HCT116 (cell line): Measurements from ENCODE around the gene TIGD3. TPM values are rescaled to one million over a fixed set of nuclear protein-coding genes. Genes with fewer than 3 reads are reported as not detected.

Source experiments
- ATAC-seq: fragments of 200-7000 bp; cut with Tn5 transposase; 2 replicates; pipeline ENCODE4 v1.9.1; 2020; ENCODE audit warnings: mild to moderate bottlenecking, moderate library complexity
- BruUV-seq: library from RNA; stranded (reverse); fragments of 400-500 nt; replicated peaks from 2 replicates; lab custom pipeline; 2021; lab: Mats Ljungman, UMichigan
- CTCF ChIA-PET: fragments of 300-600 bp; sonication (Branson Sonifier 250); formaldehyde crosslinking; loops from one replicate; lab custom pipeline; 2021; ENCODE audit warnings: antibody characterized with exemption; lab: Charles Lee
- POLR2A ChIA-PET: fragments of 300-600, 350-600 bp; sonication (Branson Sonifier 250); formaldehyde crosslinking; loops from one replicate; lab custom pipeline; 2021; ENCODE audit warnings: antibody characterized with exemption; lab: Charles Lee
- RAD21 ChIA-PET, 2 experiments: fragments of 300-600 bp; sonication (Branson Sonifier 250); formaldehyde crosslinking; loops; one replicate each; lab custom pipeline; 2023; ENCODE audit warnings: low total read pairs in 2 of 2; ENCODE audit not compliant: uncharacterized antibody in 2 of 2, unreplicated experiment in 2 of 2, low non-redundant PET in 1 of 2; lab: Charles Lee
- DNase-seq: peaks from one replicate; pipeline ENCODE4 v3.0.0-alpha.2; 2010; ENCODE audit warnings: low read depth, low spot score
- H2AFZ ChIP-seq: fragments of 200-600 bp; shearing (Covaris generic), sonication (generic); 2 replicates; pipeline ENCODE4 v1.6.1; 2017; ENCODE audit warnings: low read depth, mixed run types, mixed read lengths, antibody characterized with exemption, low read length; ENCODE audit not compliant: poor library complexity, severe bottlenecking
- H3K27ac ChIP-seq: 2 replicates; pipeline ENCODE4 v1.5.1; 2012; ENCODE audit warnings: low read depth, low read length
- H3K27me3 ChIP-seq: fragments of 200-600 bp; sonication (generic); 2 replicates; pipeline ENCODE4 v1.6.1; 2016; ENCODE audit warnings: mixed run types, low read length, mixed read lengths; ENCODE audit not compliant: insufficient read depth
- H3K36me3 ChIP-seq, 2 experiments: fragments of 200-500 bp in 1 of 2; fragments of 200-600 bp in 1 of 2; sonication (Bioruptor generic) in 1 of 2; sonication (generic) in 1 of 2; 2 replicates each; pipeline versions ENCODE4 v1.5.1 to v1.6.1; 2014 to 2016; ENCODE audit warnings: low read length in 2 of 2, inconsistent platforms in 1 of 2, mixed read lengths in 1 of 2, mixed run types in 1 of 2; ENCODE audit not compliant: insufficient read depth in 2 of 2, control insufficient read depth in 1 of 2
- H3K4me1 ChIP-seq, 2 experiments: fragments of 200-600 bp in 1 of 2; sonication (generic) in 1 of 2; 2 replicates each; pipeline versions ENCODE4 v1.5.1 to v1.6.1; 2012 to 2017; ENCODE audit warnings: low read length in 2 of 2, inconsistent platforms in 1 of 2, mild to moderate bottlenecking in 1 of 2, mixed read lengths in 1 of 2, mixed run types in 1 of 2, moderate library complexity in 1 of 2; ENCODE audit not compliant: insufficient read depth in 2 of 2, control insufficient read depth in 1 of 2
- H3K4me2 ChIP-seq: fragments of 200-600 bp; sonication (generic); 2 replicates; pipeline ENCODE4 v1.6.1; 2017; ENCODE audit warnings: mixed run types, low read length, mixed read lengths
- H3K4me3 ChIP-seq, 2 experiments: fragments of 200-600 bp in 1 of 2; sonication (generic) in 1 of 2; replicated peaks in 1 of 2; 2 replicates each; pipeline ENCODE4 v1.5.1; 2011 to 2016; ENCODE audit warnings: low read length in 2 of 2, control low read depth in 1 of 2, low read depth in 1 of 2, mild to moderate bottlenecking in 1 of 2, mixed read lengths in 1 of 2, mixed run types in 1 of 2
- H3K79me2 ChIP-seq: fragments of 200-600 bp; sonication (generic); 2 replicates; pipeline ENCODE4 v1.6.1; 2017; ENCODE audit warnings: mild to moderate bottlenecking, mixed run types, low read length, moderate library complexity, mixed read lengths; ENCODE audit not compliant: insufficient read depth
- H3K9ac ChIP-seq: fragments of 200-600 bp; sonication (generic); 2 replicates; pipeline ENCODE4 v1.6.1; 2016; ENCODE audit warnings: low read length, mixed read lengths
- H3K9me2 ChIP-seq: fragments of 200-600 bp; sonication (generic), shearing (Covaris generic); 2 replicates; pipeline ENCODE4 v1.6.1; 2017; ENCODE audit warnings: mixed run types, mild to moderate bottlenecking, moderate library complexity; ENCODE audit not compliant: insufficient read depth
- H3K9me3 ChIP-seq, 2 experiments: fragments of 200-500 bp in 1 of 2; fragments of 200-600 bp in 1 of 2; sonication (Bioruptor generic) in 1 of 2; sonication (generic) in 1 of 2; 2 replicates each; pipeline ENCODE4 v1.6.1; 2014 to 2017; ENCODE audit warnings: low read length in 2 of 2, mixed read lengths in 2 of 2, inconsistent platforms in 1 of 2, low read depth in 1 of 2, mild to moderate bottlenecking in 1 of 2, mixed run types in 1 of 2, moderate library complexity in 1 of 2; ENCODE audit not compliant: control insufficient read depth in 1 of 2, insufficient read depth in 1 of 2
- H4K20me1 ChIP-seq: fragments of 200-600 bp; sonication (generic), shearing (Covaris generic); 2 replicates; pipeline ENCODE4 v1.6.1; 2017; ENCODE audit warnings: mixed run types, mild to moderate bottlenecking, moderate library complexity; ENCODE audit not compliant: insufficient read depth
- CBX3 ChIP-seq: IDR thresholded peaks from 2 replicates; pipeline ENCODE4 v1.6.1; 2012; ENCODE audit warnings: low read depth
- EZH2 ChIP-seq: fragments of 200-600 bp; sonication (generic); IDR thresholded peaks from 2 replicates; pipeline ENCODE4 v1.6.1; 2017; ENCODE audit warnings: antibody characterized with exemption, mixed run types
- POLR2A ChIP-seq: IDR thresholded peaks from 2 replicates; pipeline ENCODE4 v1.7.0; 2011; ENCODE audit warnings: borderline replicate concordance; ENCODE audit not compliant: insufficient read depth, insufficient read length; ENCODE audit errors: extremely low read depth
- POLR2AphosphoS5 ChIP-seq: IDR thresholded peaks from 2 replicates; pipeline ENCODE4 v1.6.1; 2011; ENCODE audit warnings: mild to moderate bottlenecking, low read depth, low read length, moderate library complexity
- SP1 ChIP-seq: IDR thresholded peaks from 2 replicates; pipeline ENCODE4 v1.6.1; 2012; ENCODE audit warnings: low read depth
- YY1 ChIP-seq: IDR thresholded peaks from 2 replicates; pipeline ENCODE4 v1.6.1; 2011; ENCODE audit warnings: low read length, low read depth, moderate library complexity, mild to moderate bottlenecking; ENCODE audit not compliant: insufficient replicate concordance; ENCODE audit errors: extremely low read depth
- ZNF274 ChIP-seq: fragments of 200-500 bp; sonication (Bioruptor generic); IDR thresholded peaks from 2 replicates; pipeline ENCODE4 v1.6.1; 2014; ENCODE audit warnings: mild to moderate bottlenecking, low read depth, low read length, inconsistent platforms
- intact Hi-C: fragments of 100-400 bp; cut with micrococcal nuclease; formaldehyde crosslinking; loops from 2 replicates; pipeline ENCODE4 v1.10.0; 2022
- total RNA-seq: library from RNA; stranded (reverse); gene quantifications from one replicate; pipeline ENCODE4 v1.2.1, GENCODE V29; 2021; ENCODE audit not compliant: unreplicated experiment

Gene TIGD3
- total RNA-seq, 1 experiment from 2014 or later, result 2.4 TPM

DNA sequence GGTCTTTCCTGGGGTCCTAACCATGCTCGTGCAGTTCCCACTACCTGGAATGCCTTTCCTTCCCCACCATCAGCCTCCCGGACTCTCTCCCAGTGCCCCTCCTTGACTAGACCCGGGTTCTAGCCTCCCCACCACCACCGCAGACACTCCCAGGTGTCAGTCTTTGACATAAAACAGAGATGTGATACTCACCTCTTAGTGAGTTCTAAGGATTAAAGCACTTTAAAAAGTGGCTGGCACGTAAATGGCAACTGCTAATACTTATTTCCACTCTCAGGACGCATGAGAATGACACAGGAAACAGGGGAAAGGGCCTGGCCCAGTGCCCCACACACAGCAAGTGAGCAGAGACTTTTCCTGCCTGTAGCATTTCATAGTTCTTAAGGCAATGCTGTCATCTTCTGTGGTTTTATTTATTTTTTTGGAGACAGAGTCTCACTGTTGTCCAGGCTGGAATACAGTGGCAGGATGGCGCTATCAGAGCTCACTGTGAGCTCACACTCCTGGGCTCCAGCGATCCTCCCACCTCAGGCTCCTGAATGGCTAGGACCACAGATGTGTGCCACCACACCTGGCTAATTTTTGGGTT lies 29.8 kb downstream of the TIGD3 start:
- H3K4me3 ChIP-seq, result no peak overlapping the region
- peaks cover 0 to 8% of the 10 kb centered on the region in 2 experiments; a peak in 3 of 4 replicates for H3K36me3 ChIP-seq
- DNase-seq (no peak), ATAC-seq (no peak)
- H4K20me1 ChIP-seq, result no peaks in the 10 kb centered on the region
- TF ChIP-seq CBX3 (no peak), SP1 (no peak), YY1 (no peak), EZH2 (no peak), POLR2A (no peak)
- ChIA-PET RAD21 (no interaction called here), POLR2A (interaction anchor here (1.1 to 2.9 kb wide), 4 partner anchors 35 to 122 kb away, joined by 3 to 12 read pairs (median 8); partner anchors contain the start of gene NEAT1), CTCF (interaction anchor here (1.9 kb wide), 1 partner anchor 32 kb away, joined by 5 read pairs; no protein-coding TSS in a partner anchor)
- H3K4me2 ChIP-seq, result peak overlapping the region; percentile 85; the same call in 1 of the 2 replicates
- peaks cover 55 to 72% of the 10 kb centered on the region in 2 experiments for H3K4me1 ChIP-seq
- no TSS peak for BruUV-seq
- H3K9me3 ChIP-seq, result no peaks in the 10 kb centered on the region
- no peak overlapping the region for H2AFZ ChIP-seq
- H3K27me3 ChIP-seq, result no peaks in the 10 kb centered on the region
- H3K9me2 ChIP-seq, result no peaks in the 10 kb centered on the region
- H3K27ac ChIP-seq, result peak overlapping the region; percentile 99
- intact Hi-C loops, result loop anchor here (5.0 kb wide), 2 partner anchors 123 to 188 kb away; partner anchors contain the start of genes FAM89B and ZNRD2
- 0 out of 2 replicates have a peak overlapping the region, but pooled peaks have one; percentile 3 for H3K9ac ChIP-seq
- peaks cover 13% of the 10 kb centered on the region; the same call in 1 of the 2 replicates for H3K79me2 ChIP-seq

DNA sequence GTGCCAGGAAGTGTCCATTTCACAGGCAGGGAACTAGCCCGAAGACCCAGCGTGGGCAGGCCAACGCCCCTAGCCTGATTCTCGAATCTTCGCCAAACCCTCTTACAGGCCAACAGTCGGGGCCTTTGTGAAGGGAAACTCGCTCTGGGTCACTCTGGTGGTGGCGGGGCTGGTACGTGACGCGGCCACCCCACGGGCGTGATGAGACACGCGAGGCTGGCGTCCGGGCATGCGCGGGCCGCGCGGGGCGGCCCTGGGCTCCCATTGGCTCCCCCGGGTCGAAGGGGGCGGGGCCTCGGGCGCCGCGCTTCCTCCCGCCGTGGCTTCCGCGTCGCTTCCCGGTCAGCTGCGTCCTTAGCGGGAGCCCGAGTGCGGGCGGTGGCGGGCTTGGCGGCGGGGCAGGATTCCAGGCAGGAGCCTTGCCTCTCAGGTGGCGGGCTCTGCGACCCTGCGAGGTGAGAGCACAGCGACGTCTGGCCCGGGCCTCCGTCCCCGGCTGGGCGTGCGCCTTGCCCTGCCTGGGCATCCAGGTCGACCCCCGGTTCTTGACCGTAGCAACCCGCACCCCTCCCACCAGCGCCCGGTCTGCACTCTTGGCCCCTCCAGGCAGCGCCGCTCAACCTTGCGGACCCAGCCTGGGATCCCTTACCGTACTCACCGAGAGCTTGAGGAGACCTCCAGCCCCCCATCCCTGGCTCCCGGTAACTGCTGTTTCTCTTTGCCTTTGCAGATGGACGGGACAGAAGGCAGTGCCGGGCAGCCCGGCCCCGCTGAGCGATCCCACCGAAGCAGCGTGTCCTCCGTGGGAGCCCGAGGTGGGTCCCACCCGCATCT lies 32.0 kb downstream of the TIGD3 start, which contains the start of gene FRMD8:
TSS of gene FRMD8 (plus strand) at position 331 of the 834 bp plus-strand sequence. CDS start at position 731, 400 bp downstream.
- Histone ChIP-seq H3K9me2 (no peaks in the 10 kb centered on the region), H3K4me3 (peak within 1 kb of the TSS; percentile 92 to 93), H3K9ac (peak within 1 kb of the TSS; percentile 88), H3K9me3 (no peaks in the 10 kb centered on the region), H4K20me1 (no peaks in the 10 kb centered on the region), H3K4me2 (peak within 1 kb of the TSS; percentile 99)
- POLR2A ChIA-PET, result interaction anchor here (0.8 to 1.0 kb wide), 3 partner anchors 15 to 107 kb away, joined by 3 read pairs; no protein-coding TSS in a partner anchor
- RAD21 ChIA-PET, result no interaction called here
- ATAC-seq, result peak; percentile 53
- intact Hi-C loops, result no loop called here
- peak; percentile 24 for DNase-seq
- no peak for TF ChIP-seq ZNF274
- peak; percentile 89 for TF ChIP-seq POLR2AphosphoS5
- TF ChIP-seq, all 23 proteins: peak for 1
- peaks cover 36 to 71% of the 10 kb centered on the region in 2 experiments for H3K4me1 ChIP-seq
- TSS peak; percentile 72 for BruUV-seq
- peak within 1 kb of the TSS; percentile 76 for H3K27ac ChIP-seq
- CTCF ChIA-PET, result no interaction called here
- peaks cover 0 to 11% of the 10 kb centered on the region in 2 experiments; a peak in 3 of 4 replicates for H3K36me3 ChIP-seq
- peaks cover 21% of the 10 kb centered on the region; the same call in 1 of the 2 replicates for H3K79me2 ChIP-seq
- no peak within 1 kb of the TSS for H2AFZ ChIP-seq
- H3K27me3 ChIP-seq, result no peaks in the 10 kb centered on the region
